Measurements from ENCODE around the gene KCNMA1.

- no peak for TF ChIP-seq CTCF (IDR thresholded peaks at IDR 0.05; ENCODE audit: insufficient read depth, low read length, poor library complexity, severe bottlenecking)
- TF ChIP-seq EZH2phosphoT487 (conservative IDR thresholded peaks at IDR 0.05; ENCODE audit: low read length): no peak
Observed at GRCh38 chr10:76840802-76841201, 796.8 kb downstream of the KCNMA1 start.

Measured in SU-DHL-6 (cell line).